SK-N-SH (cell line): ENCODE measurements around the gene L3MBTL1. TPM values are rescaled to one million over a fixed set of nuclear protein-coding genes. Genes with fewer than 3 reads are reported as not detected.

ENCODE experiments used
- CTCF ChIA-PET: fragments of 300-600, 350-600 bp; formaldehyde crosslinking; extraction: SDS; loops from one replicate; lab custom pipeline; 2021; lab: Yijun Ruan, JAX
- POLR2A ChIA-PET: fragments of 350-600 bp; sonication (Branson Sonifier 250); formaldehyde crosslinking; extraction: SDS; loops from one replicate; lab custom pipeline; 2020; ENCODE audit warnings: antibody characterized with exemption, inconsistent platforms; lab: Yijun Ruan, JAX
- DNase-seq: peaks from one replicate; pipeline ENCODE4 v3.0.0; 2012
- H2AFZ ChIP-seq: fragments of 200-600 bp; sonication (generic); 2 replicates; pipeline ENCODE4 v1.8.1; 2016; ENCODE audit warnings: antibody characterized with exemption, mild to moderate bottlenecking, low read depth
- H3F3A ChIP-seq: fragments of 200-600 bp; sonication (generic); replicated peaks from 2 replicates; pipeline ENCODE3; 2016; ENCODE audit warnings: antibody characterized with exemption, mild to moderate bottlenecking; ENCODE audit not compliant: insufficient read depth
- H3K27ac ChIP-seq, 2 experiments: fragments of 200-500 bp in 1 of 2; fragments of 200-600 bp in 1 of 2; sonication (Bioruptor generic) in 1 of 2; sonication (generic), shearing (Covaris generic) in 1 of 2; 2 replicates each; pipeline versions ENCODE4 v1.5.1 to v1.6.1; 2014 to 2016; ENCODE audit warnings: low read depth in 2 of 2, inconsistent platforms in 1 of 2, low read length in 1 of 2, mild to moderate bottlenecking in 1 of 2, mixed read lengths in 1 of 2
- H3K27me3 ChIP-seq: fragments of 200-600 bp; sonication (generic), shearing (Covaris generic); 2 replicates; pipeline ENCODE4 v1.6.1; 2016; ENCODE audit warnings: mixed run types; ENCODE audit not compliant: insufficient read depth
- H3K36me3 ChIP-seq, 2 experiments: fragments of 200-500 bp in 1 of 2; fragments of 200-600 bp in 1 of 2; sonication (Bioruptor generic) in 1 of 2; sonication (generic) in 1 of 2; replicated peaks in 1 of 2; 2 replicates each; pipeline versions ENCODE3 to v1.5.1; 2014 to 2016; ENCODE audit warnings: low read length in 1 of 2, mild to moderate bottlenecking in 1 of 2; ENCODE audit not compliant: insufficient read depth in 2 of 2, control insufficient read depth in 1 of 2
- H3K4me1 ChIP-seq, 2 experiments: fragments of 200-500 bp in 1 of 2; fragments of 200-600 bp in 1 of 2; sonication (Bioruptor generic) in 1 of 2; sonication (generic), shearing (Covaris generic) in 1 of 2; 2 replicates each; pipeline versions ENCODE4 v1.5.1 to v1.6.1; 2014 to 2016; ENCODE audit warnings: low read depth in 1 of 2, low read length in 1 of 2, mixed run types in 1 of 2; ENCODE audit not compliant: insufficient read depth in 2 of 2, control insufficient read depth in 1 of 2
- H3K4me2 ChIP-seq: fragments of 200-600 bp; sonication (generic), shearing (Covaris generic); 2 replicates; pipeline ENCODE4 v1.6.1; 2017; ENCODE audit warnings: mixed run types
- H3K4me3 ChIP-seq, 2 experiments: fragments of 200-500 bp in 1 of 2; fragments of 200-600 bp in 1 of 2; sonication (Bioruptor generic) in 1 of 2; sonication (generic), shearing (Covaris generic) in 1 of 2; 2 replicates each; pipeline versions ENCODE4 v1.5.1 to v1.8.1; 2014 to 2016; ENCODE audit warnings: low read depth in 2 of 2, inconsistent platforms in 1 of 2, low read length in 1 of 2, mild to moderate bottlenecking in 1 of 2, mixed read lengths in 1 of 2, moderate library complexity in 1 of 2
- H3K79me2 ChIP-seq: fragments of 200-600 bp; sonication (generic); 2 replicates; pipeline ENCODE4 v1.8.1; 2017; ENCODE audit warnings: mild to moderate bottlenecking; ENCODE audit not compliant: insufficient read depth
- H3K9ac ChIP-seq: fragments of 200-600 bp; sonication (generic); 2 replicates; pipeline ENCODE4 v1.6.1; 2017; ENCODE audit warnings: mixed run types
- H3K9me2 ChIP-seq: fragments of 200-600 bp; sonication (generic); 2 replicates; pipeline ENCODE4 v1.6.1; 2017; ENCODE audit warnings: mixed run types
- H3K9me3 ChIP-seq: fragments of 200-600 bp; sonication (generic); 2 replicates; pipeline ENCODE4 v1.6.1; 2017; ENCODE audit warnings: mixed run types, mild to moderate bottlenecking, moderate library complexity
- H4K20me1 ChIP-seq: fragments of 200-600 bp; sonication (generic); 2 replicates; pipeline ENCODE4 v1.6.1; 2017; ENCODE audit warnings: mild to moderate bottlenecking, mixed run types; ENCODE audit not compliant: insufficient read depth
- CTCF ChIP-seq: fragments of 200-600 bp; sonication (generic); IDR thresholded peaks from 2 replicates; pipeline ENCODE4 v1.6.1; 2017; ENCODE audit warnings: antibody characterized with exemption, mild to moderate bottlenecking, moderate library complexity
- EP300 ChIP-seq, 2 experiments: IDR thresholded peaks; 2 replicates each; pipeline versions ENCODE4 v1.4.0 to v1.6.1; 2012; ENCODE audit warnings: borderline replicate concordance in 1 of 2, low read depth in 1 of 2, low read length in 1 of 2
- FOSL2 ChIP-seq: IDR thresholded peaks from 2 replicates; pipeline ENCODE4 v1.4.0; 2012; ENCODE audit warnings: low read depth, mild to moderate bottlenecking, moderate library complexity, borderline replicate concordance
- FOXJ3 ChIP-seq: sonication (generic); formaldehyde crosslinking; IDR thresholded peaks from 2 replicates; pipeline ENCODE4 v1.5.1; 2020; ENCODE audit warnings: mild to moderate bottlenecking, missing genetic modification reagents
- FOXM1 ChIP-seq: IDR thresholded peaks from 2 replicates; pipeline ENCODE4 v1.4.0; 2012; ENCODE audit warnings: low read depth, mild to moderate bottlenecking
- IRF3 ChIP-seq: fragments of 150-350 bp; IDR thresholded peaks from 2 replicates; pipeline ENCODE4 v1.6.1; 2016; ENCODE audit warnings: mild to moderate bottlenecking, low read depth, low read length
- JUND ChIP-seq: IDR thresholded peaks from 2 replicates; pipeline ENCODE4 v1.4.0; 2012
- MEF2A ChIP-seq: IDR thresholded peaks from 2 replicates; pipeline ENCODE4 v1.4.0; 2012; ENCODE audit warnings: low read depth, borderline replicate concordance
- NFIC ChIP-seq: IDR thresholded peaks from 2 replicates; pipeline ENCODE4 v1.4.0; 2012; ENCODE audit warnings: borderline replicate concordance
- PBX3 ChIP-seq: IDR thresholded peaks from 2 replicates; pipeline ENCODE4; 2012
- RAD21 ChIP-seq: IDR thresholded peaks from 2 replicates; pipeline ENCODE4 v1.6.1; 2012; ENCODE audit warnings: mild to moderate bottlenecking, low read length
- RCOR1 ChIP-seq: fragments of 150-350 bp; IDR thresholded peaks from 2 replicates; pipeline ENCODE4 v1.6.1; 2017; ENCODE audit warnings: antibody characterized with exemption, low read length
- SMC3 ChIP-seq: IDR thresholded peaks from 2 replicates; pipeline ENCODE4 v1.6.1; 2012; ENCODE audit warnings: low read depth, low read length, improper control_type of control experiment
- TAF1 ChIP-seq: IDR thresholded peaks from 2 replicates; pipeline ENCODE4 v1.6.1; 2012; ENCODE audit warnings: low read depth, mild to moderate bottlenecking, low read length, moderate library complexity, borderline replicate concordance
- TCF12 ChIP-seq: IDR thresholded peaks from 2 replicates; pipeline ENCODE4 v1.4.0; 2012
- USF1 ChIP-seq: IDR thresholded peaks from 2 replicates; pipeline ENCODE4 v1.4.0; 2012; ENCODE audit warnings: low read depth, borderline replicate concordance
- YY1 ChIP-seq: IDR thresholded peaks from 2 replicates; pipeline ENCODE4 v1.4.0; 2012; ENCODE audit warnings: low read depth, mild to moderate bottlenecking
- WGBS: methylation state at CpG from one replicate; pipeline ENCODE4 v1.1.6; 2017; ENCODE audit warnings: low lambda C conversion rate; 5-methylcytosine and 5-hydroxymethylcytosine counted together
- polyA plus RNA-seq, 3 experiments: library from polyadenylated mRNA; depleted of rRNA; stranded (reverse); fragments of >200 nt; gene quantifications; 2 replicates each; pipeline ENCODE4 v1.2.3, GENCODE V29; 2012

The L3MBTL1 gene
- polyA plus RNA-seq, 1 of the 3 experiments (the other 2 are of a cell fraction) = 8.9 TPM

- no peak for TF ChIP-seq CTCF
- no peak for TF ChIP-seq JUND
- no peak for TF ChIP-seq FOSL2
- TF ChIP-seq USF1 = no peak
- TF ChIP-seq RAD21 = no peak
- no peak for TF ChIP-seq RCOR1
- no peak for TF ChIP-seq TCF12
- no peak for TF ChIP-seq NFIC
- no peak for TF ChIP-seq YY1
- no peak for TF ChIP-seq PBX3
- no peak for TF ChIP-seq IRF3
- TF ChIP-seq FOXJ3 (CRISPR knock-in tag) = no peak
- TF ChIP-seq FOXM1 = no peak
- TF ChIP-seq SMC3 = no peak
- TF ChIP-seq TAF1 = no peak
- no peak for TF ChIP-seq EP300 (IDR thresholded peaks at IDR 0.05; ENCODE audit: borderline replicate concordance in 1 of 2, low read depth in 1 of 2, low read length in 1 of 2)
- no peak for TF ChIP-seq MEF2A
- H3K4me1 ChIP-seq = no peaks in the 10 kb centered on the region; a peak in 2 of 4 replicates
- peaks cover 0 to 3% of the 10 kb centered on the region in 2 experiments for H3K36me3 ChIP-seq
- DNase-seq = no peak
- WGBS = 86% methylated on average over 9 of the region's 9 CpGs
- peaks cover 4% of the 10 kb centered on the region for H3F3A ChIP-seq
- no peak overlapping the region for H3K27ac ChIP-seq
- CTCF ChIA-PET = no interaction called here
- no peak overlapping the region for H3K4me3 ChIP-seq
- no peaks in the 10 kb centered on the region for H3K9me3 ChIP-seq
- H4K20me1 ChIP-seq = no peaks in the 10 kb centered on the region
- POLR2A ChIA-PET = no interaction called here
- H3K4me2 ChIP-seq = no peak overlapping the region
- no peaks in the 10 kb centered on the region for H3K9me2 ChIP-seq
- H3K9ac ChIP-seq = no peak overlapping the region
- H3K27me3 ChIP-seq = no peaks in the 10 kb centered on the region
- no peaks in the 10 kb centered on the region for H3K79me2 ChIP-seq
- H2AFZ ChIP-seq = no peak overlapping the region
Measured at GRCh38 chr20:43544501-43544900, 37.0 kb downstream of the L3MBTL1 start.
